GM11168 (cell line): ENCODE data around the gene LDAH.

Experiments used
- in situ Hi-C: fragments of 300-500 bp; cut with MboI; formaldehyde crosslinking; loops from one replicate; pipeline ENCODE4 v1.12.0; 2022; ENCODE audit warnings: low sequenced_read_pairs; ENCODE audit not compliant: unreplicated experiment

The LDAH gene

GRCh38 chr2:20670315-20671035 is 152.4 kb downstream of the LDAH start:
- in situ Hi-C loops, result no loop called here

- in situ Hi-C loops, result loop anchor here (10.0 kb wide), 1 partner anchor 295 kb away; no protein-coding TSS in a partner anchor
These were observed 153.2 kb downstream of the LDAH start for GRCh38 chr2:20669562-20670314.

- in situ Hi-C loops, result loop anchor here (10.0 kb wide), 1 partner anchor 296 kb away; no protein-coding TSS in a partner anchor
These were observed 153.9 kb downstream of the LDAH start for GRCh38 chr2:20668871-20669475.

GRCh38 chr2:20668451-20668850 is 154.4 kb downstream of the LDAH start:
- in situ Hi-C loops, result loop anchor here (10.0 kb wide), 1 partner anchor 296 kb away; no protein-coding TSS in a partner anchor

- in situ Hi-C loops, result loop anchor here (10.0 kb wide), 1 partner anchor 297 kb away; no protein-coding TSS in a partner anchor
These were observed 155.1 kb downstream of the LDAH start for GRCh38 chr2:20667531-20668401.

DNA sequence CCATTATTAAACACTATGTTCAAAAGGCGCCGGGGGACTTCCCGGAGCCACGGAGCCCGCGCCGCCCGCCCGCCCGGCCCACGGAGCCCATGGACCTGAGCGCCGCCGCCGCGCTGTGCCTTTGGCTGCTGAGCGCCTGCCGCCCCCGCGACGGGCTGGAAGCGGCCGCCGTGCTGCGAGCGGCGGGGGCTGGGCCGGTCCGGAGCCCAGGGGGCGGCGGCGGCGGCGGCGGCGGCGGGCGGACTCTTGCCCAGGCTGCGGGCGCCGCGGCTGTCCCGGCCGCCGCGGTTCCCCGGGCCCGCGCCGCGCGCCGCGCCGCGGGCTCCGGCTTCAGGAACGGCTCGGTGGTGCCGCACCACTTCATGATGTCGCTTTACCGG is 155.8 kb downstream of the LDAH start:
- in situ Hi-C loops, result loop anchor here (10.0 kb wide), 1 partner anchor 298 kb away; no protein-coding TSS in a partner anchor

DNA sequence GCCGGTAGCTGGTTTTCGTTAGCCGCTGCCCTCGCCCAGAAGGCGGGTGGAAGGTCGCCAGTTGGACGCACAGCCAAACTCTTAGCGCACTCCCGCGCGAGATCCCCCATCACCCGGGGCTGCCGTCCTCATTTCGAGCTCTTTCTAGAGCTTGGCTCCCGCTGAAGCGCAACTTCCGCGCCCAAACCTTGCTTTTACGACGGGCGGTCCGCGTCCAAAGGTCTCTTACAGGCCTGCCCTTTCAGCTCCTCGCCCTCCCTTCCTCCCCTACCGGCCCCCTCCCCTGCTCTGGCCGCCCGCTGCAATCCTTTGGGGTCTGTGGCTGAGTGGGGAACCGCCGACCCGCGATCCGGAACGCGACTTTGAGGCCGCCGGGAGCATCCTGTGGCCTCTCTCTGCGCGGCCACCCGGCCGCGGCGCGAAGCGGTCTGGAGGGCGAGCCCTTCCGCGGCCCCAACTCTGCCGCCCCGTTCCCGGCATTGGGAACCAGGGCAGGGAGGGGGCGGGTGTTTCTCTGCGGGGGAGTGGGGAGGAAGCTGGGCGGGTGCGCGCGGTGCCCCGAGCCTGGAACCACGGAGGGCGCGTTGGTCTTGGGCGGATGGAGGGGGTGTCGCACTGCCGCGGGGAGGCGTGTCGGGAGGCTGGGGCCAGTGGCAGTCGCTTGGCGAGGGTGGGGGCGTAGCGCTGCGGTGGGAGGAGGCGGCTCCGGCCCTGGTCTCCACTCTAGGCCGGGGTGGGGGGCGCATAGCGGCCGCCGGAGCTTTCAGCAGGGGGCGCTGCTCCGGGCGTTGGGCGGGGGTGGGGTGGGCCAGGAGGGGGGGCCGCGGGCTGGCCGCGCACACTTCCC is 156.4 kb downstream of the LDAH start, which contains the start of gene GDF7:
TSS of gene GDF7 (plus strand) at position 841 of the 847 bp plus-strand sequence. CDS start 96 bp downstream, outside the sequence.
- in situ Hi-C loops, result loop anchor here (10.0 kb wide), 1 partner anchor 298 kb away; no protein-coding TSS in a partner anchor

- in situ Hi-C loops, result loop anchor here (10.0 kb wide), 1 partner anchor 299 kb away; no protein-coding TSS in a partner anchor
These were observed 156.9 kb downstream of the LDAH start for GRCh38 chr2:20666005-20666303.

DNA sequence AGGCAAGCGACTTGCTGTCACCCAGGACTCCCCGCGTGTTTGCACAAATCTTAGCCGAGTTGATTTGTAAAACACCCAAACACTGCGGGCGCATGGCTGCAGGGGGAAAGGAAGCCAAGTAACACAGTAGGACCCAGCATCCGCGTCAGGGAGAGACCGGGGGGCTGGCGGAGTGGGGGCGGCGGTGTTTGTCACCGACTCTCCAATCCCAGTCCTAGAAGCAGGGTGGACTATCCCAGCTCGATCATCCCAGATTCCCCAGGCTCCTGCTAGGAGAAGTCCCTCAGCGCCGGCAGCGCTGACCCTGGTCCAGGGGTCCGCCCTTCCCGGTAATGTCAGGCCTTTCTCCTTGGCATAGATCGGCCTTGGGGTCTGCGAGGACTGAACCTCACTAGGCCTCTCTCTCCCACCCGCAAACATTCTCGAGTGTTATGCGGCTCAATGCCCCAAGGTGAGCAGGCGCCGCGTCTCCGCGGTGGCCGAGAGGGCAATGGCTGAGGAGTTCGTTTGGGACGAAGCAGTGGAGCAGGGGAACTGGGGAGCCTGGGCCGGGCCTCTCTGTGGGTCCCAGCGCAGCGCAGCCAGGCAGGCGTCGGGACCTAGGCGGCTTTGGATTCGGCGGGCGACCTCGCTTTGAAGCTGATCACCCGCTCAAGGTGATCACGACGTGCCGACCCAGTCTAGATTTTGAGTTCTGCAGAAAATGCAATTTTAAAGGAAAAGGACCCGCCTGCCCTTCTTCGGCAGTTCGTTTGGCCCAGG is 157.5 kb downstream of the LDAH start:
- in situ Hi-C loops, result loop anchor here (10.0 kb wide), 1 partner anchor 299 kb away; no protein-coding TSS in a partner anchor

DNA sequence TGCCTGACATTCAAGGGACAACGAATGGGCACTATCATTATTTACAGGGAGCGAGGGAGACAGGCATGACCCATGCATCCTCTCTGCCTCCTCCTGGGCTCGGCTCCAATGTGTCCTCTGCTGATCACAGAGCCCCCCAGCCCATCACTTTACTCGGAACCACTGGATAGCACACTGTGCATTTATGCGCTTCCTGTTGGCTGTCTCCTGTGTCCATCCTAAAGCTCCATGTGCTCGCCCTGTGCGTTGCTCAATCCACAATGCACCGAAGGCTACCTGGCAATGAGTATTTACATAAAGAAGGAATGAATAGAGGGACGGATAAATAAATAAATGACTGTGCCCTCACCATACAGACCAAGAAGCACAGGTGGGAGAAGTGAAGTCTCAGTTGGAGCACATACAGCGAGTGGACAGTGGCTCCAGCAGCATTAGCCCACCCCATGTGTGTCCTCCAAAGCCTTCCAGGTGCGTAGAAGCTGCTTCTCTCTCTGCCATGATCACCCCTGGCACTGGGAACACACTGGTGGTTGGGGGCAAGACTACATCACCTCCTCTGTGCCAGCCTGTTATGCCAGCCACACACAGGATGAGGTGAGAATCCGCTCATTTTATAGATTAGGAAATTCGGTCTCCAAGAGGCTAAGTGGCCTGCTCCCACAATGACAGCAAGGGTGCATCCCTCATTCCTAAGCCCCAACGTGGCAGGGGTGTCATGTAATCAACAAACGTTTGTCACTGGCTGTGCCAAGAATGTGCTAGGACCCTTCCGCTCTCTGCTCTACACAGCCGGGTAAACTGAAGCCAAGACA is 158.3 kb downstream of the LDAH start:
- in situ Hi-C loops, result loop anchor here (10.0 kb wide), 1 partner anchor 300 kb away; no protein-coding TSS in a partner anchor

DNA sequence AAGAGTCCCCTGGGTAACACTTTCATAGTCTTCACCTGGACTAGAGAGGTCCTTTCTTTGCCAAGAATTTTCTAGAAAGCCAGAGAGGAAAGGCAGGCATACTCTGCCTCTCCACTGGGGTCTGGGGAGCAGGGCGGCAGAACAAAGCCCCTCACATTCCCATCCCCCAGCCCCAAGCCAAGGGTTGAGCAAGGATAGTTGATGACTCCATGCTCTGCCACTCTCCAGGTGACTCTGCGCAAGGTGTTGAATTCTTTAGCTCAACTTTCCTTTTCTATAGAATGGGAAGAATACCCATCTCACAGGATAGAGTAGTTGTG is 158.9 kb downstream of the LDAH start:
- in situ Hi-C loops, result loop anchor here (10.0 kb wide), 1 partner anchor 301 kb away; no protein-coding TSS in a partner anchor

DNA sequence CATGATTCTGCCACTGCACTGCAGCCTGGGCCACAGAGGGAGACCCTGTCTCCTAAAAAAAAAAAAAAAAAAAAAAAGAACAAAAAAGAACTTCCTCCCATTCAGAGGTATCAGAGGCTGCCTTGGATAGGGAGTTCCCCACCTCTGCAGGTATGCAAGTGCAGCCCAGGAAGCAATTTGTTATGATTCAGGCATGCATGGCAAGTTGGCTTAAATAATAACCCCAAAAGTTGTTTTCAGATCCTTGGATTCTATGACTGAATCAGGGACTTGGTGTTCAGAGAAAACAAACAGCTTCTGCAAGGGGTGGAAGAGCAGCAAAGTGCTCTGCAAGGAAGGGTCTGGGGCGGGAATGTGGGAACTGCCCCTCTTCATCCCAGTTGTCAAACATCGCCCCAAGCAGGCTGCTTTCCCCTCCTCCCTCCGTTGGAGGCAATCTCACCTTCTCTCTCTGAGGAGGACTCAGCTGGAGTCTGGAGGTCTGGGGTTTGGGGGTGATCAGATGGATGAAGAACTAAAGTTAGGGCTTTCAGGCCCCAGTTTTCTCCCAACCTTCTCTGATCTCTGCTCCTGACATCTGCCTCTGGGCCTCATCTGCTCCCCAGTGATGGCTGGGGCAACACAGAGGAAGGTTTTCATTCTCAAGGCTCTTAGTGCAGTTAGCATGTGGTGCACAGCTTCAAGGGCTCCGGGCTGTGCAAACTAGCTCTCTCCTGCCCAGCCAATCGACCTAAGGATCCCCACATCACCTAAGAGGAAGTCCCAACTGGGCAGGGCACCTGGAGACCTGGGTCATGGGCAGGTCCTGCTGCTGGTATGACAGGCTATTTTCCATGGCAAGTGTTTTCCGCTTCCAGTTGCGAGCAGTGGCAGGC is 159.5 kb downstream of the LDAH start:
- in situ Hi-C loops, result loop anchor here (10.0 kb wide), 1 partner anchor 301 kb away; no protein-coding TSS in a partner anchor

GRCh38 chr2:20662308-20662937 is 160.5 kb downstream of the LDAH start:
- in situ Hi-C loops, result loop anchor here (10.0 kb wide), 1 partner anchor 302 kb away; no protein-coding TSS in a partner anchor

- in situ Hi-C loops, result loop anchor here (10.0 kb wide), 1 partner anchor 303 kb away; no protein-coding TSS in a partner anchor
These were observed 161.2 kb downstream of the LDAH start for GRCh38 chr2:20661421-20662307.
